CD4-positive, alpha-beta T cell treated with Interleukin-4 for 4 hours (primary cell): ENCODE results near the gene PHF20.
"Not testable (repeated sequence)": the region's sequence is repeated elsewhere in the genome, so short reads cannot be mapped to it uniquely, and the experiment has no call there.

Source experiments
- DNase-seq: peaks from one replicate; pipeline ENCODE4 v3.0.0-alpha.2; 2020

Gene PHF20

DNA sequence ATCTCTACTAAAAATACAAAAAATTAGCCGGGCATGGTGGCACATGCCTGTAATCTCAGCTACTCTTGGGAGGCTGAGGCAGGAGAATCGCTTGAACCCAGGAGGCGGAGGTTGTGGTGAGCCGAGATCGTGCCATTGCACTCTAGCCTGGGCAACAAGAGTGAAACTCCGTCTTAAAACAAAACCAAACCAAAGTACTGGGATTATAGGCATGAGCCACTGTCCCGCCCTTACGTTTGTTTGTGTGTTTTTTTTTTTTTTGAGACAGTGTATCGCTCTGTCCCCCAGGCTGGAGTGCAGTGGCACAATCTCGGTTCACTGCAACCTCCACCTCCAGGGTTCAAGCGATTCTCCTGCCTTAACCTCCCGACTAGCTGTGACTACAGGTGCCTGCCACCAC lies 12.0 kb downstream of the PHF20 start:
- not testable (repeated sequence) for DNase-seq

DNA sequence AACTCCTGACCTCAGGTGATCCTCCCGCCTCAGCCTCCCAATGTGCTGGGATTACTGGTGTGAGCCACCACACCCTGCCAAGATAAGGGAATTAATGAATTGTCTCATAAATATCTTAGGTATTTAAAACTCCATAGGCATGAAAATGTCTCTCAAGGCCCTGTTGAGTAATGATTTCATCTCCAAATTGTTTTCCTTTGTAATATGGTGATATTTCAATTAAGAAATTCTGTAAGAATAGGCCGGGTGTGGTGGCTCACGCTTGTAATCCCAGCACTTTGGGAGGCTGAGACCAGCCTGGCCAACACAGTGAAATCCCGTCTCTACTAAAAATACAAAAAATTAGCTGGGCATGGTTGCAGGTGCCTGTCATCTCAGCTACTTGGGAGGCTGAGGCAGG lies 13.7 kb downstream of the PHF20 start:
- not testable (repeated sequence) for DNase-seq

DNA sequence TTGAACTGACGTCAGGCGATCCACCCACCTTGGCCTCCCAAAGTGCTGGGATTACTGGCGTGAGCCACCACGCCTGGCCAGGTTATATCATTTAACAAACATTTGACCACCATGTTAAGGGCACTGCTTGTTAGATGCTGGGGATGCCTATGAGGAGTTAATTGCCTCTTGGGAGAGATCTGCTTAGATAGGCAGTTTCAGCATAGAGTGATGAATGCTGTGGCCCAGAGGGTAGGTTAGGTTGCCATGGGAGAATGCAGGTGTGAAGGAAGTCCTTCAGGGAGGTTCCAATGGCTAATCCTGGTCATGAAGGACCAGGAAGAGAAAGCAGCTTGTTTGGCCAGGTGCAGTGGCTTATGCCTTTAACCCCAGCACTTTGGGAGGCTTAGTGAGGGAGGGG lies 17.0 kb downstream of the PHF20 start:
- DNase-seq: no peak

DNA sequence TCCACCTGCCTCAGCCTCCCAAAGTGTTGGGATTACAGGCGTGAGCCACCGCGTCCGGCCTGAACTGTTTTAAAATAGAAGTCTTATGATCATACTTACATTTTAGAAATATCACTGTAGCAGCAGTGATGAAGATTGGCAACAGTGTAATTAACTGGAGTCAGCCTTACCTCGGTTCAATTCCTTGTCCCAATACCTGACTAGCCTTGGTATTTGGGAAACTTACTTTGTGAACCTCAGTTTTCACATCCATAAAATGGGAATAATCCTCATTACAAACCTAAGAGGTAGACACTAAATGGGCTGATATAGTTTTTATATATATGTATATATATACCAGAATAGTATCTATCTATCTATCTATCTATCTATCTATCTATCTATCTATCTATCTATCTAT lies 19.3 kb downstream of the PHF20 start:
- no peak for DNase-seq

DNA sequence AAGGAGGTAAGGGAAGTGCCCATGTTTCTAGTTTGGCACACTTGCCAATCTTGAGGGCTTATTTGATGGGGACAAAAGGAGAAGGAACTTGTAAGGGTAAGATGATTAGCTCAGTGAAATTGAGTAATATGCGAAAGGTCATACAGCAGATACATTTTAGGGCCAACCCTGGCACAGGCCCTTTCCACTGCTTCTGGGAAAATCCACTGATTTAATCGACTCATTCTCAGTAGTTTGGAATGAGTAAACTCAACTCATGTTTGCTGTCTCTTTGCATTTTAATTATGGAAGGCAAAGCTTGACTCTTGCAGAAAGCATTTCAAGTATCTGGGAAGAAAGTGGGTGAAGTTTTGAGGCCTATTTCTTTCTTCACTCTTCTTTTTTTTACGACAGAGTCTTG lies 20.0 kb downstream of the PHF20 start:
- no peak for DNase-seq

DNA sequence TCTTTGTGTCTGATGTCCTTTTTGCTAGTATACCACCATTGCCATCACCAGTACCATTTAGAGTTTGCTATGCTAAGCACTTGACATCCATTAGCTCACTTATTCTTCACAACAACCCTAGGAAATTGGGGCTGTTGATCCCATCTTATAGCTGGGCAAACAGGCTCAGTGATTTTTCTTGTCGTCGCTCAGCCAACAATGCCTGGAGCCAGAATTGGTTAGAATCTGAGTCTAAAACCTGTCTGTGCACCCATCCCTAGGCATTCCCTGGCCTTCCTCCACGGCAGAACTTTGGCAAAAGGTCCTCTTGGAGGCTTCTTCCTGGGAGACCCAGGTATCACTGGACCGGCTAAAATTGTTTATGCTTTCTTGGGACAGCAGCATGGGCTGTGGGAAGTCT lies 20.9 kb downstream of the PHF20 start:
- DNase-seq: no peak

DNA sequence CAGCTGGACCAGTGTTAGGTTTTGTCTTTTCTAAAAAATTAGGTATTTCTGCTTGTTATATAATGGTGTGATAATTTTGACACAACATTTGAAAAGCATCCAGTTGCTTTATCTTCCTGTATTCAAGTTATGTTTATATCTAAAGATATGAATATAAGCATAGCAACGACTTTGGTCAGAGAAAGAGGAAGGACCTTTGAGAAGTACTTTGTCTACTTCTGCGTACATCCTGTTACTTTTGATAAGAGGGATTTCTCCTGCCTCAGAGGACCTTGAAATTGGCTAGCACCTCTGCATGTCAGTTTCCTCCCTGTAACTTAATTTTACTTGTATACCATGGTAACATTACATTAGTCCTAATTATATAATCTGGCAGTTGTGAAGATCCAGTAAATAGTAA lies 24.8 kb downstream of the PHF20 start:
- DNase-seq: peak; percentile 5

DNA sequence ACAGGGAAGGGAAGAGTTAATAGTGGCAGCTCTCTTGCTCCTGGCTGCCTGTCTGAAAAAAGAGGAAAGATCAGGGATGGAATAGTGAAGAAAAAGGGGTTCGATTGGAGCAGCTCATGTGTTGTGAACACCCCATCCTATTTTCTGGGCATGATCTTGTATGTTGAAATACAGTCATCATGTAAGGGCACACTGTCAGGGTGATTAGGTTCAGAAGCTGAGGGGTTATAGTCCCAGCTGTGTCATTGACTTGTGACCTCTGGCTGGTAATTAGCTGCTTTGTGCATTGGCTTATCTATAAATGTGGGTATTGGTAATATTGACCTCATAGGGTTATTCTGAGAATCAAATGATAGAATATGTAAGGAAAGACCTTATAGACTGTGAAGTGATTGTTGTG lies 30.1 kb downstream of the PHF20 start:
- DNase-seq: no peak

DNA sequence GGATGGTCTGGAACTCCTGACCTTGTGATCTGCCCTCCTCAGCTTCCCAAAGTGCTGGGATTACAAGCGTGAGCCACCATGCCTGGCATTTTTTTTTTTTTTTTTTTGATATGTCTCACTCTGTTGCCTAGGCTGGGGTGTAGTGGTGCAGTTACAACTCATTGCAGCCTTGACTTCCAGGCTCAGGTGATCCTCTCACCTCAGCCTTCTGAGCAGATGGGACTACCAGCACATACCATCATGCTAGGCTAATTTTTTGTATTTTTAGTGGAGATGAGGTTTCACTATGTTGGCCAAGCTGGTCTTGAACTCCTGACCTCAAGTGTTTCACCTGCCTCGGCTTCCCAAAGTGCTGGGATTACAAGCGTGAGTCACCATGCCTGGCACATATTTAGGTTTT lies 34.3 kb downstream of the PHF20 start:
- DNase-seq: no peak

DNA sequence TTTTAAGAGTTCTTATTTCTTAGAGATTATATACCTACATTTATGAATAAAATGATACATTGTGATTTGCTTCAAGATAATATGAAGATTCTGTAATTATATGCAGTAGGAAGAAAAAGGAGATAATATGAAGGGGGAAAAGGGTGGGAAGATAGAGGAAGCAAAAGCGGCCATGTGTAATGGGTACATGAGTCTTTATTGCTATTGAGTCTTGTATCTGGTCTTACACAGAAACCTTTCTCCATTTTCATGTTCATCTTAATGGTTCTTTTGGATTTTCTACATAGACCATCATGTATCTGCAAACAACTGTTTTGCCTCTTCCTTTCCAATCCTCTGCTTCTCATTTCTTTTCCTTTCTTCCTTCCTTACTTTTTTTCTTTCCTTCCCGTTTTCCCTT lies 36.1 kb downstream of the PHF20 start:
- no peak for DNase-seq

DNA sequence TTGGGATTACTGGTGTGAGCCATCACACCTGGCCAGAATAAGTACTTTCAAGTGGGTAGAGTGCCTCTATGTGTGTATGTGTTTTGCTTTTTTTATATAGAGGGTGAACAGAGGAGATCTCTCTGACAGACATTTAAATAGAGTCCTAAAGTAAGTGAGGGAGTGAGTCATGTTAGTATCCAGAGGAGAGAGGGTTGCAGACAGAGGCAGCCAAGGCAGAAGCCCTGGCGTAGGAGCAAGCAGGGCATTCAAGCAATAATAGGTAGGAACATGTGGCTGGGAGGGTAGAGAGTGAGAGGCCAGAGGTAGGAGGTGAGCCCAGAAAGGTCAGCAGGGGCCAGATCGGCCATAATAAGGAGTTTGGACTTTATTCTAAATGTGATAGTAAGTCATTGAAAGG lies 48.9 kb downstream of the PHF20 start:
- no peak for DNase-seq

DNA sequence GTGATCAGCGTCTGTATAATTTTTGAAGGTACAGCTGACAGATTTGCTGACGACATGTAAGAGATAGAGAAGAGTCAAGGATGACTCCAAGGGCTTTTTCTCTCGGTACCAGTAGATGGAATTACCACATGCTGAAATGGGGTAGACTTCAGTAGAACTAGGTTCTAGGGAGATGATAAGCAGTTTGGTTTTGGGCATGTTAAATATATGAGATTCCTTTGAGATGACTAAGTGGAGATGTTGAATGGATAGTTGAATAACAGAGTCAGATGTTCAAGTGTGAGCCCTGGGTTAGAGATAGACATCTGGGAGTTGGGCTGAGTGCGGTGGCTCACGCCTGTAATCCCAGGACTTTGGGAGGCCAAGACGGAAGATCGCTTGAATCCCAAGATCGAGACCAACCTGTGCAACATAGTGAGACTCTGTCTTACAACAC lies 50.0 kb downstream of the PHF20 start:
- no peak for DNase-seq

DNA sequence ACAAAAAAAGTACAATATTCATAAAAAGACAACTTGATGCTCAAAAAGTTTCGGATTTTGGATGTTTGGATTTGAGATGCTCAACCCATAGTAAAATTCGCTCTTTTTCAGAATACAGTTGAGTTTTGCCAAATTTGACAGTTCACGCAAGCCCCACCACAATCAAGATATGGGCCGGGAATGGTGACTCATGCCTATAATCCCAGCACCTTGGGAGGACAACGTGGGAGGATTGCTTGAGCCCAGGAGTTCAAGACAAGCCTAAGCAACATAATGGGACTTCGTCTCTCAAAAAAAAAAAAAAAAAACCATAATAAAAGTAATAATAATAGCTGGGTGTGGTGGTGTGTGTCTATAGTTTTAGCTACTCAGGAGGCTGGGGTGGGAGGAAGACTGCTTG lies 51.3 kb downstream of the PHF20 start:
- no peak for DNase-seq

DNA sequence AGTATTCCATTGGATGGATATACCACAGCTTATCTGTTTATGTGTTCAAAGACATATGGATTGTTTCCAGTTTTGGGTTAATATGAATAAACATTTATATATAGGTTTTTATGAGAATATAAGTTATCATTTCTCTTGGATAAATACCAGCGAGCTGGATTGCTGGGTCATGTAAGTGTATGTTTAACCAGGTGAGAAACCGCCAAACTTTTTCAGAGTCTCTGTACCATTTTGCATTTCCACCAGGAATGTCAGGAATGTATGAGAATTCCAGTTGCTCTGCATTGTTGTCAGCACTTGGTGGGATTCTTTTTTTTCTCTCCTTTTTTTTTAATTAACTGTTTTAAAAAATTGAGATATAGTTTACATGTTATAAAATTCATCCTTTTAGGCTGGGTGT lies 52.1 kb downstream of the PHF20 start:
- DNase-seq: no peak

DNA sequence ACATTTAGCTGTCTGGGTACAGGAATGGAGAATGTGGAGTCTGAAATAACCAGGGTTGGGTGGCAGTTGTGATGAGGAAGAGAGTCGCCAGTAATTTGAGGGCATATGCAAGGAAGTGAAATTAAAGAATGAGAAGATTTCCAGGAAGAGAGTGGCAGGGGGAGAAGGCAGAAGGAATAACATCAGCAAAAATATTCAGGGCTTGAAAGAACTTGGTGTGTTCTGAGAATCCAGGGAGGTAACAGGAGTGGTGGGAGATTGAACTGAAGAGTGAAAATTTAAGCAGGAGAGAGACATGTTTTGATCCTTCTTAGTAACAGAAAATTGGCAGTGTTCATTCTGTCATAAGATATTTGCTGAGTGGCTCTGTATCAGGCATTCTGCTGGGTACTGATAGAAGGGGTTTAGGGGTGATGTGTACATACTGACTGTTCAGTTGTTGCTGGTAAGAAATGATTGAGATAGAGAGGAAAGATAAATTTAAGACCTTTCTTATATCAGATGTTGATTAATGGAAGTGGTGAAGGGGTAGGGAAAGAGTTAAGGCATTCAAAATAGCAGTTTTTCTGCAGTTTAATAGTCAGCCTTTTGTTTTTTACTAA lies 54.7 kb downstream of the PHF20 start:
- DNase-seq: no peak

DNA sequence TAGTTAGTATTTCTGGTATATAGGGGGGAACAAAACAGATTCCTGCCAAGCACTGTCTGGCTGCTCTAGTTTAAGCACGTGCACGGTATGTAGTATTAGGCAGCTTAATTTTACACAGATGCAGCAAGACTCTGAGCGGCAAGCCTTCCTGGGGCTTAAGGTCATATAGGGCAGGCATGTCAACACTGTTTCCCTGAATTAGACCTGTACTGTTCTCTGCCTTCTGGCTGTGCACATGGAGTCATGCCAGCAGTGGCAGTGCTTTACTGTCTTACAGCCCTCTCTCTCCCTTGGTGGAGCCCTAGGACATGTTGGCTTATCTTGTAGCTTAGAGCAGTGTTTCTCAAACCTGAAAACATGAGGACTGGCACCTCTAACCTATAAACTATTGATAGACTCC lies 56.6 kb downstream of the PHF20 start:
- no peak for DNase-seq

DNA sequence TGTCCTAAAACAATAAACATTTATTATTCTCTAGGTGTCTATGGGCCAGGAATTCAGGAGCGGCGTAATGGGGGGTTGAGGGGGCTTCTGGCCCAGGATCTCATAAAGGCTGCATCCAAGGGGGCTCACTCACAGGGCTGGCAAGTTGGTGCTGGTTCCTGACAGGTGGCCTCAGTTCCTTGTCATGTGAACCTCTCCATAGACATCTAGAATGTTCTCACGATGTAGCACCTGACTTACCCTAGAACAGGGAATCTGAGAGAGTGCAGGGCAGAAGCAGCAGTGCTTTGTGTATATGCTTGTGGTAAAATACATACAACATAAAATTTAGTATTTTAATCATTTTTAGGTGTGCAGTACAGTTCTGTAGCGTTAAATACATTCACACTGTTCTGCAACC lies 57.1 kb downstream of the PHF20 start:
- no peak for DNase-seq

DNA sequence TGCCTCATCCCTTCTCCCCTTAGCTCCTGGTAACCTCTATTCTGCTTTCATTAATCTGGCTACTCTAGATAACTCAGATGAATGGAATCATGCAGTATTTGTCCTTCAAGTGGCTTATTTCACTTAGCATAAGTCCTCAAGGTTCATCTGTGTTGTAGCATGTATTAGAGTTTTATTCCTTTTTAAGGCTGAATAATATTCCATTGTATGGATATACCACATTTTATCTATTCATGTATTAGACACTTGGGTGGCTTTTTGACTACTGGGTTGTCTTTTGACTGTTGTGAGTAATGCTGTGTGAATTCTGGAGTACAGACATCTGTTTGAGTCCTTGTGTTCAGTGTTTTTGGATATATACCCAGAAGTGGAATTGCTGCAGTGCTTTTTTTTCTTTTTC lies 58.4 kb downstream of the PHF20 start:
- DNase-seq: no peak

DNA sequence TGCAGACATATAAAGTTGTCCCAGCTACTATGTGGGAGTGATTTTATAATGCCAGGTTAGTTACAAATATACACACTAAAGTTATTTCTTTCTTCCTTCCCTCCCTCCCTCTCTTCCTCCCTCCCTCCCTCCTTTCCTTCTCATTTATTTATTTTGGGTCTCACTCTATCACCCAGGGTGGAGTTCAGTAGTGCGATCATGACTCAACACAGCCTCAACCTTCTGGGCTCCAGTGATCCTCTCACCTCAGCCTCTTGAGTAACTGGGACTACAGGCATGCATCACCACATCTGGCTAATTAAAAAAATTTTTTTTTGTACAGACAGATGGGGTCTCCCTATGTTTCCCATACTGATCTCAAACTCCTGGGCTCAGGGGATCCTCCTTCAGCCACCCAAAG lies 59.2 kb downstream of the PHF20 start:
- no peak for DNase-seq

DNA sequence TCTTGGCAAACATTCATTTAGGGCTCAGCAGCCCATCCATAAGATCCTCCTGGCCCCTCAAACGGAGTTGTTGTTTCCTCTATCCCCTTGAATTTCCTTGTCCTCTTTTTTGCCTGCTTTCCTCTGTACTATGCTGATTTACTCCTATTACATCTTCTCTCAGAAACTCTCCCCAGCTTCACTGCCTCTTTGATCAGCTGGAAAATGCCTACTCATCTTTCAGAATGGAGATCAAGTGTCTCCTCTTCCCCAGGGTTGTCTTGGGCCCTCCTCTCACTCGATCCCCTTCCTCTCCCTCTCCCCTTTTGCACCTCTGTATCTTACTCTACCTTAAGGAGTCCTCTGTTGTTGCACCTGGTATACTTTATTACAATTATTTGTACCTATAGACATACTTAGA lies 60.2 kb downstream of the PHF20 start:
- no peak for DNase-seq

DNA sequence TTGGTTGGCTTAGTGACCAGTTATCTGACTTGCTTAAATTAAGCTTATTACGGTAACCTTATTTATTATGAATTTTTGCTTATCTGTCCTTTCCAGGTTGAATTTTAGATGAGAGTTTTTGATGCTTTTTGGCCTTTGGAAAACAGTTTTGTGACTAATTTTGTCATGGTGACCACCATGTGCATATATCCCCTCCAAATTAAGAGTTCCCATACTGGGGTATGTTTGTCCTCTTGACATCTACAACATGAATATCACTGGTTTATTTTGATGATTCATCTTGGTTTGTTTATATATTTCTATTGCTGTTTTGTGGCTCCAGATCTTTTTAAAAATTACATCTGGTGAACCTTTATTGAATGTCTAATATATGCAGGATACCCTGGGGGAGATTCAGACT lies 61.4 kb downstream of the PHF20 start:
- no peak for DNase-seq

DNA sequence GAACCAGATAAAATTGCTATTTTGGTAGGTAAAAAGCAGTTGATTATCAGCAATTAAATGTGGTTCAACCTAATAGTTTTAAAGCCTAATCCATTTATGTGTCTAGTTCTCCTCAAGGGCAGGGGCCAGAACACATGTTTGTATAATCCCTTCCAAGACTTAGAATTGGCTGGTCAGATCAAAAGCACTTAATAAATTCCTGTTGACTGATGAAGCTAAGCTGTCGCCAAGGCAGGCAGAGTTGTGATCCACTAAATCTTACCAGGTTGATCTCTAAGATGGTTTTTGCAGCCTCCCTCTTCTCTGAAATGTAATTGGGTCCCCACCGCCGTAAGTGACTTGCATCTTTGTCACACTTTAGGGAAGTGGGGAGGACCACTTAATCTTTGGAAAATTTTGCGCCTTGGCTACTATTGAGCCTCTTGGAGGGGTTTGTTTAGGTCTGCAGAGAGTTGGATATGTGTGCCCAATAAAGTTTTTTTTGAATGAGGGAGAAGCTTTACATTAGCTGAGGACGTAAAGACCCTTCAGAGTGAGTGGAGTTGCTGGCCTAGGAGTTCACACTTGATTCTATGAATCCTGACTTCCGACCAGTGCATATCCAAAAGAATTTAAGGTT lies 65.9 kb downstream of the PHF20 start:
- DNase-seq: no peak

DNA sequence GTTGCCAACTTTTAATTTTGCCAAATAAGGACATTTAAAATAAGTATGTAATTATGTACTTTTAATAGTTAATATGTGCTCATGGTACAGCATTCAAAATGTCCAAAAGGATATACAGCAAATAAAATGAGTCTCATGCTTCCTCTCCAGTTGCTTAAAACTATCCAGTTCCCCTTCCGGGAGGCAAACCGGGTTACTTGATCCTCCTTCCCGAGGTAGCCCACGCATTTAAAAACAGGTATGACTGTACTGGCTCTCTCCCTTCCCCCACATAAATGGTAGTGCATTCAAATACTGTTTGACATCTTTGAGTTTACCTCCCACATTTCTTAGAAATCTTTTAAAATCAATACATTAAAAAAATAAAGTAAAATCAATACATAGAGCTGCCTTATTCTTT lies 66.4 kb downstream of the PHF20 start:
- no peak for DNase-seq

DNA sequence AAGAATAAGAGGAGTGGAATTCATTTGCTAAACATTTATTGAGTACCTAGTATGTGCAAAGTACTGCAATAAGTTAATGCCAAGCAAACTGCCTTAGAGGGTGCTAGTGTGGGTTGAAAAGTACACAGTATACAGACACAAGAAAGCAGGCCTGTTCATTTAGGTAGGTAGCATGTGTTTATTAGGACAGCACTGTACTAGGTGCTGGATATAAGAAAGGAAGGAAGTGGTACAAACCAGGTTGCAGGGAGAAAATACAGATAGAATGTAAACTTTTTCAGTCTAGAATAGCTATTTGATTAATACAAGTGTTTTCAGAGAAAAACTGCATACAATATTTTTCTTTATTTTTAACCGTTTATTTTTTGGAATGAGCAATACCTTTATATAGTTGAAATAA lies 68.1 kb downstream of the PHF20 start:
- DNase-seq: no peak

DNA sequence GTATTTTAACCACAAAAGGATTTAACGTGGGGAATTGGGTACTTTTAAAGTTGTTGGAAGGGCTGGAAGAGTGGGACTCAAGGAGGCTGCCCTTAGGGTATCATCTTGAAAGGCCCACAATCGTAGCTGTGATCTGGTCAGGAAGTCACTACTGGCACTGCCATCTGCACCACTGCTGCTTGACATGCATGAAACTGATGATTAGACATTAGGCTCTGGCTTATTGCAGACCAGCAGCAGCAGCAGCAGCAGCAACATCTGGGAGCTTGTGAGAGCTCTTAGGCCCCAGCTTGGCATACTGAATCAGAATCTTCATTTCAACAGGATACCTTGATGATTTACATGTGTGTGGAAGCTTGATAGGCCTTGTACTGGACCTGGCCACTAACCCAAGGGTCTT lies 68.6 kb downstream of the PHF20 start:
- DNase-seq: no peak

DNA sequence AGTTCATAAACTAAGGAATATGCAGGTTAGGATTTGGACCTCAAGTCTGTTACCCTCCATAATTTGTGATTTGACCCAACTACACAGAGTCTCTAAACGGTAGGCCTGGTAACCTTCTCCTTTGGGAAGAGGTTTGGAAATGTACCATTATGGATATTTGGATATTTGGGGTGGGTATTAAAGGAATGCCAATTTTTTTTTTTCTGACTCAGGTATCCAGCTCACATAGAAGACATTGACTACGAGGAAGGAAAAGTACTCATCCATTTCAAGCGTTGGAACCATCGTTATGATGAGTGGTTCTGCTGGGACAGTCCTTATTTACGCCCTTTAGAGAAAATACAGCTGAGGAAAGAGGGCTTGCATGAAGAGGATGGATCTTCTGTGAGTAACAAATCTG lies 70.5 kb downstream of the PHF20 start:
- no peak for DNase-seq
